ENCODE measurements around the gene CFTR. TPM values are rescaled to one million over a fixed set of nuclear protein-coding genes. Genes with fewer than 3 reads are reported as not detected.
"Not testable (repeated sequence)": the region's sequence is repeated elsewhere in the genome, so short reads cannot be mapped to it uniquely, and the experiment has no call there.

Gene CFTR
- total RNA-seq: not detected

- no peak within 1 kb of the TSS for H3K4me3 Mint-ChIP-seq
- POLR2A ChIA-PET: no interaction called here
These were observed at the start of gene CFTR for GRCh38 chr7:117479225-117480054. TSS of gene CFTR (plus strand) at chr7:117480025. CDS start at chr7:117480095, 70 bp downstream.

DNA sequence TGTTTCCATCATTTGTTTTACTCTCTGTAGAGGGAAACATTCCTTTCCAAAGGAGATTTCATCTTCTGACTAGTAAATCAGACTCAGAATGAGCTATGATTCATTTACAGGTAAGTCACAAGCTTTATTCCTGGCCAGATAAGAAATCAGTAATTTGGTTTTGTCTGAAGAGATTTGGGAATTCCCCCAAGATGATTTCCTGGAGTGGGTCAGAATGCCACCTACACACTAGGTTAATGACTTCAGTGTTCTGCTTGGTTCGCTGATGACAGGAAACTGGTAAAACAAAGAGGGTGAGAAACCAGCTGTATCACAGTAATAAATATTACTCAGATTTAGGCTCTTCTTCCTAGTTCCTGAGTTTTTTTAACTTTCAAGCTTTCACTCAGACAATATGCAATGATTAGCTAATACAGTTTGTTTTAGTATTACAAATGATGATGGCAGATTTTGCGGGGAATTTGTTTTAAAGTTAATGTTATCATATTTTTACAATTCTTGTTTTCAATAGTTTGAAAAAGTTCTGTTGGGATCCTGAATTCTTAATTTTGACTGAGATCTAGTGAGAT is 44.3 kb upstream of the CFTR start:
- Mint-ChIP-seq H3K4me3 (no peak overlapping the region), H3K4me1 (no peaks in the 10 kb centered on the region), H3K27ac (no peak overlapping the region), H3K36me3 (no peaks in the 10 kb centered on the region), H3K9me3 (no peaks in the 10 kb centered on the region), H3K27me3 (no peaks in the 10 kb centered on the region)
- POLR2A ChIA-PET: no interaction called here
- ATAC-seq (ENCODE audit: low read depth) (no peak), DNase-seq (no peak)

More at GRCh38 chr7:117479225-117480054, at the start of gene CFTR:
- Mint-ChIP-seq H3K9me3 (no peaks in the 10 kb centered on the region), H3K27ac (no peak within 1 kb of the TSS), H3K27me3 (peaks cover 37% of the 10 kb centered on the region), H3K36me3 (no peaks in the 10 kb centered on the region), H3K4me1 (no peaks in the 10 kb centered on the region)
- DNase-seq: no peak
- ATAC-seq (ENCODE audit: low read depth): no peak

DNA sequence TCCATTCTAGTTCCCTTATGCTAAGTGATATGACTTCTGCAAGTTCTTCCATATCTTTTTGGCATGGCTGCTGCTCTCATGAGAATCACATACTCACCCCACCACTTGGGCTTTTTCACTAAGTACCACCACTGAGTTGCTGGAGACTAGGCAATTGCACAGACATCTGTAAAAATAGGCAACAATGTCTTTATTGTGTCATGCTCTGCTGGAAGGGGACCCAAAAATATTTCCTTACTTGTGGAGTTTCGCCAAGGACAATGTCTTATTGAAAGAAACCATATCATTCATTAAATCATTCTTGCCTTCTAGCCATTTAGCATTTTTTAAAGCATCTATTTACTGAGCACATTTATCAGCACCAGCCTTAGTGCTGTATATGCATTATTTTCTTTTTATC is 35.2 kb upstream of the CFTR start:
- H3K36me3 Mint-ChIP-seq: no peaks in the 10 kb centered on the region
- H3K27me3 Mint-ChIP-seq: no peaks in the 10 kb centered on the region
- no peak for DNase-seq
- POLR2A ChIA-PET: no interaction called here
- H3K9me3 Mint-ChIP-seq: peaks cover 1% of the 10 kb centered on the region
- no peak overlapping the region for H3K4me3 Mint-ChIP-seq
- no peak for ATAC-seq (ENCODE audit: low read depth)
- no peaks in the 10 kb centered on the region for H3K4me1 Mint-ChIP-seq
- no peak overlapping the region for H3K27ac Mint-ChIP-seq

DNA sequence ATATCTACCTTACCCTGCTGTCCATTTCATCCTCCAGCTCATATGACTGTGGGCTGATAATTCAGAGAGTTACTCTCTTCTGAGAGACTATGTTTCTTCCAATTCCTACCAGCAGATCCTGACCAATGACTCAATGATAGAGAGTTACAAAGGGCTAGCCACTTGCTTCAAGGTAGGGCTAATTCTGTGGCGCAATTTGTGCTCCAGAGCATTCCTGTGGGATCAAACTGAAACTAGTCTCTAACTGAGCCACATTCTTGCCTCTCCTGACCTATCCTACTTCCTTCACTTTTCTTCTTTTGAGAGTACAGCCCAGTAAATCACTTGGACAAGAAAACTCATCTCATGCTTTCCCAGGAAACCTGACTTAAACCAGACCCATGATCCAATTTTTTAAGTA is 34.6 kb upstream of the CFTR start:
- Mint-ChIP-seq H3K9me3 (peaks cover 1% of the 10 kb centered on the region), H3K36me3 (no peaks in the 10 kb centered on the region), H3K27ac (no peak overlapping the region), H3K4me1 (no peaks in the 10 kb centered on the region), H3K27me3 (no peaks in the 10 kb centered on the region), H3K4me3 (no peak overlapping the region)
- POLR2A ChIA-PET: no interaction called here
- DNase-seq (no peak), ATAC-seq (ENCODE audit: low read depth) (no peak)

- Mint-ChIP-seq H3K9me3 (no peaks in the 10 kb centered on the region), H3K4me3 (no peak overlapping the region), H3K4me1 (no peaks in the 10 kb centered on the region), H3K36me3 (no peaks in the 10 kb centered on the region), H3K27me3 (no peaks in the 10 kb centered on the region), H3K27ac (no peak overlapping the region)
- DNase-seq: no peak
- ATAC-seq (ENCODE audit: low read depth): no peak
- POLR2A ChIA-PET: no interaction called here
These were observed 33.5 kb upstream of the CFTR start for GRCh38 chr7:117446220-117446815.

GRCh38 chr7:117448655-117449054 is 31.2 kb upstream of the CFTR start:
- Mint-ChIP-seq H3K4me3 (no peak overlapping the region), H3K27ac (no peak overlapping the region), H3K27me3 (no peaks in the 10 kb centered on the region), H3K9me3 (no peaks in the 10 kb centered on the region), H3K36me3 (no peaks in the 10 kb centered on the region), H3K4me1 (no peaks in the 10 kb centered on the region)
- POLR2A ChIA-PET: no interaction called here
- no peak for ATAC-seq (ENCODE audit: low read depth)
- no peak for DNase-seq

GRCh38 chr7:117458977-117459583 is 20.7 kb upstream of the CFTR start:
- Mint-ChIP-seq H3K4me1 (no peaks in the 10 kb centered on the region), H3K4me3 (no peak overlapping the region), H3K36me3 (no peaks in the 10 kb centered on the region), H3K9me3 (peaks cover 1% of the 10 kb centered on the region), H3K27me3 (no peaks in the 10 kb centered on the region), H3K27ac (no peak overlapping the region)
- ATAC-seq (ENCODE audit: low read depth): no peak
- POLR2A ChIA-PET: no interaction called here
- no peak for DNase-seq

GRCh38 chr7:117459735-117460134 is 20.1 kb upstream of the CFTR start:
- Mint-ChIP-seq H3K4me1 (no peaks in the 10 kb centered on the region), H3K36me3 (no peaks in the 10 kb centered on the region), H3K4me3 (no peak overlapping the region), H3K27me3 (no peaks in the 10 kb centered on the region), H3K27ac (no peak overlapping the region), H3K9me3 (peaks cover 1% of the 10 kb centered on the region)
- no peak for DNase-seq
- no peak for ATAC-seq (ENCODE audit: low read depth)
- POLR2A ChIA-PET: no interaction called here

DNA sequence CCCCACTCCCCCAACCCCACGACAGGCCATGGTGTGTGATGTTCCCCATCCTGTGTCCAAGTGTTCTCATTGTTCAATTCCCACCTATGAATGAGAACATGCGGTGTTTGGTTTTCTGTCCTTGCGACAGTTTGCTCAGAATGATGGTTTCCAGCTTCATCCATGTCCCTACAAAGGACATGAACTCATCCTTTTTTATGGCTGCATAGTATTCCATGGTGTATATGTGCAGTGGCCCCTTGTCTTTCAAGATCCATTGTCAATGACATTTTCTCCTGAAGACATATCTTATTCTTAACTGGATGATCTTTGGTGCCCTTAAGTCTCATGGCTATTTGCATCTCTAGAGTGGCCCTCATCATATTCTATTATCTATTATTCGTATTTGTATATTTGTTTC is 19.0 kb upstream of the CFTR start:
- DNase-seq; H3K9me3 Mint-ChIP-seq; ATAC-seq (ENCODE audit: low read depth); H3K4me1 Mint-ChIP-seq; H3K27ac Mint-ChIP-seq; H3K36me3 Mint-ChIP-seq; POLR2A ChIA-PET; H3K4me3 Mint-ChIP-seq; H3K27me3 Mint-ChIP-seq: not testable (repeated sequence)

DNA sequence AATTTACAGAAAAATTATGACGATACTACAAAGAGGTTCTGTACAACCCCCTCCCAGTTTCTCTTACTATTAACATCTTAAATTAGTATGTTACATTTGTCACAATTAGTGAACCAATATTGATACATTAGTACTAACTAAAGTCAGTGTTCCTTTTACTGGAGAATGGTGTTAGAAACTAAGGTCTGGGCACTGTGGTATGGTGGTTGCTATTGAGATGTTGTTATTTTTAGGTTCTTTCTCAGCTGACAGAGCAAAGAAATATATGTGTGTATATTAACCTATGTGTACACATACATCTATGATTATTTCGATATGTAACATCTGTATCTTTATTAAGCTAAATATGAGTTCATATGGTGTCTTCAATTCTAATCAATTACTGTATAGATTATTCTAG is 11.7 kb upstream of the CFTR start:
- Mint-ChIP-seq H3K9me3 (no peaks in the 10 kb centered on the region), H3K36me3 (no peaks in the 10 kb centered on the region), H3K27me3 (no peaks in the 10 kb centered on the region), H3K4me1 (no peaks in the 10 kb centered on the region), H3K4me3 (no peak overlapping the region), H3K27ac (no peak overlapping the region)
- no peak for ATAC-seq (ENCODE audit: low read depth)
- no peak for DNase-seq
- POLR2A ChIA-PET: no interaction called here

GRCh38 chr7:117470777-117471176 is 9.0 kb upstream of the CFTR start:
- no peak overlapping the region for H3K4me3 Mint-ChIP-seq
- ATAC-seq (ENCODE audit: low read depth): no peak
- H3K36me3 Mint-ChIP-seq: no peaks in the 10 kb centered on the region
- H3K27ac Mint-ChIP-seq: no peak overlapping the region
- DNase-seq: no peak
- POLR2A ChIA-PET: no interaction called here
- H3K4me1 Mint-ChIP-seq: no peaks in the 10 kb centered on the region
- no peaks in the 10 kb centered on the region for H3K27me3 Mint-ChIP-seq
- H3K9me3 Mint-ChIP-seq: no peaks in the 10 kb centered on the region

- Mint-ChIP-seq H3K36me3 (no peaks in the 10 kb centered on the region), H3K4me1 (no peaks in the 10 kb centered on the region), H3K4me3 (no peak overlapping the region), H3K27ac (no peak overlapping the region), H3K27me3 (no peaks in the 10 kb centered on the region), H3K9me3 (no peaks in the 10 kb centered on the region)
- POLR2A ChIA-PET: no interaction called here
- DNase-seq (no peak), ATAC-seq (ENCODE audit: low read depth) (no peak)
These were observed 7.5 kb upstream of the CFTR start for GRCh38 chr7:117472335-117472734.

DNA sequence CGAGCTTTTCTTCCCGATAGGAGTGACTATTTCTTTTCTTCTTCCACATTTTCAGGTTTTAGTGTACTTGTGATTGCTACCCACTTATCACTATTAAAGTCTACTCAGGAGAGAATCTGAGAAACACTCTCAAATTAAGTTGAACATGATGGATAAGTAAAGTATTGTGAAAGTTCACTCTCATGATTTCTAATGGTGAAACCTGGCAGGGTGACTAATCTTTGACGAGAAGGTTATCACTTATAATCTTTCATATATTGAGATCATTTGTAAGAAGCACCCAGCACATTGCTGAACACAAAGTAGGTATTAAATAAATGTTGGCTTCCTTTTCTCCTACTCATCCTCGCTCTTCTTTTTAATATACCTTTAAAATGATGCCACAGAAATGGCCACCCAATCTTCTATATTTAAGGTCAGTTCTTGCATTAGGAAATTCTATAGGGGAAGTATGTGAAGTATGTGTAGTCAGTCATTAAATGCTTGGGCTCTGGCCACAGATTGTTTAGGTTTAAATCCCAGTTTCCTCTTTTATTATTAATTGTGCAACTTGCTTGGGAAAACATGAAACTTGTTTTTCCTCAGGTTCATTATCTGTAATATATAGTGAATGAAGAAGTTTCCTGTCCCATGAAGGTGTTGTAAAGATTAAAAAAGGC is 3.1 kb upstream of the CFTR start:
- H3K4me3 Mint-ChIP-seq: no peak overlapping the region
- POLR2A ChIA-PET: no interaction called here
- DNase-seq: no peak
- H3K36me3 Mint-ChIP-seq: no peaks in the 10 kb centered on the region
- no peak for ATAC-seq (ENCODE audit: low read depth)
- peaks cover 33% of the 10 kb centered on the region for H3K27me3 Mint-ChIP-seq
- H3K27ac Mint-ChIP-seq: no peak overlapping the region
- H3K4me1 Mint-ChIP-seq: no peaks in the 10 kb centered on the region
- H3K9me3 Mint-ChIP-seq: no peaks in the 10 kb centered on the region
